Neural cell (in vitro differentiated cells): ENCODE measurements around the gene HDAC4. TPM values are rescaled to one million over a fixed set of nuclear protein-coding genes. Genes with fewer than 3 reads are reported as not detected.
"Not testable (repeated sequence)": the region's sequence is repeated elsewhere in the genome, so short reads cannot be mapped to it uniquely, and the experiment has no call there.

Experiments used
- H2AFZ ChIP-seq: fragments of 200-600, 300-800 bp; sonication (generic), shearing (Covaris generic); 2 replicates; pipeline ENCODE4 v1.6.0; 2014; ENCODE audit warnings: low read depth, mild to moderate bottlenecking, antibody characterized with exemption, low read length, moderate library complexity
- H3F3A ChIP-seq: fragments of 200-600 bp; shearing (Covaris generic); 2 replicates; pipeline ENCODE4 v1.6.1; 2016; ENCODE audit warnings: mild to moderate bottlenecking, moderate library complexity, mixed read lengths, antibody characterized with exemption, low read length; ENCODE audit not compliant: insufficient read depth, poor library complexity, severe bottlenecking
- H3K27ac ChIP-seq: fragments of 200-600, 300-800 bp; sonication (generic), shearing (Covaris generic); 2 replicates; pipeline ENCODE4 v1.5.1; 2014; ENCODE audit warnings: mild to moderate bottlenecking, low read length, moderate library complexity
- H3K27me3 ChIP-seq: fragments of 300-800, 200-600 bp; sonication (generic), shearing (Covaris generic); 2 replicates; pipeline ENCODE4 v1.6.0; 2014; ENCODE audit warnings: mild to moderate bottlenecking, low read depth, low read length, moderate library complexity; ENCODE audit not compliant: insufficient read depth
- H3K36me3 ChIP-seq: fragments of 300-800, 200-600 bp; sonication (generic), shearing (Covaris generic); 2 replicates; pipeline ENCODE4 v1.5.1; 2014; ENCODE audit warnings: mild to moderate bottlenecking, antibody characterized with exemption, low read length, moderate library complexity; ENCODE audit not compliant: insufficient read depth
- H3K4me2 ChIP-seq: fragments of 300-800, 200-600 bp; sonication (generic), shearing (Covaris generic); 2 replicates; pipeline ENCODE4 v1.6.0; 2014; ENCODE audit warnings: mild to moderate bottlenecking, low read length
- H3K4me3 ChIP-seq: fragments of 300-800, 200-600 bp; sonication (generic), shearing (Covaris generic); 2 replicates; pipeline ENCODE4 v1.5.1; 2014; ENCODE audit warnings: mild to moderate bottlenecking, low read length, moderate library complexity
- H3K79me2 ChIP-seq: fragments of 200-600 bp; shearing (Covaris generic); replicated peaks from 2 replicates; pipeline ENCODE4 v1.6.0; 2014; ENCODE audit warnings: mild to moderate bottlenecking, low read length, moderate library complexity; ENCODE audit not compliant: insufficient read depth
- H3K9ac ChIP-seq: fragments of 300-800, 200-600 bp; sonication (generic), shearing (Covaris generic); 2 replicates; pipeline ENCODE4 v1.6.1; 2016; ENCODE audit warnings: mild to moderate bottlenecking, low read length, mixed read lengths
- H3K9me2 ChIP-seq: fragments of 200-600 bp; shearing (Covaris generic); 2 replicates; pipeline ENCODE4 v1.6.1; 2016; ENCODE audit warnings: mild to moderate bottlenecking, low read length, mixed read lengths; ENCODE audit not compliant: insufficient read depth
- H3K9me3 ChIP-seq: fragments of 200-600, 300-800 bp; sonication (generic), shearing (Covaris generic); 2 replicates; pipeline ENCODE4 v1.6.1; 2016; ENCODE audit warnings: mild to moderate bottlenecking, mixed run types, low read length, moderate library complexity, mixed read lengths
- H4K20me1 ChIP-seq: fragments of 200-600 bp; shearing (Covaris generic); 2 replicates; pipeline ENCODE4 v1.6.1; 2016; ENCODE audit warnings: mild to moderate bottlenecking, mixed run types; ENCODE audit not compliant: insufficient read depth
- EP300 ChIP-seq: fragments of 450-650 bp; conservative IDR thresholded peaks from 2 replicates; pipeline ENCODE4 v1.6.1; 2014; ENCODE audit warnings: antibody characterized with exemption, mild to moderate bottlenecking, moderate library complexity; ENCODE audit not compliant: poor library complexity, severe bottlenecking
- EZH2 ChIP-seq: fragments of 200-600, 300-800 bp; shearing (Covaris generic), sonication (generic); IDR thresholded peaks from 2 replicates; pipeline ENCODE4 v1.6.1; 2014; ENCODE audit warnings: antibody characterized with exemption, low read length, borderline replicate concordance, mild to moderate bottlenecking; ENCODE audit not compliant: insufficient read depth, poor library complexity, severe bottlenecking
- MXI1 ChIP-seq: fragments of 450-650 bp; conservative IDR thresholded peaks from 2 replicates; pipeline ENCODE4 v1.6.1; 2014; ENCODE audit warnings: antibody characterized with exemption, mild to moderate bottlenecking; ENCODE audit not compliant: poor library complexity, severe bottlenecking
- POLR2AphosphoS5 ChIP-seq: IDR thresholded peaks from 2 replicates; pipeline ENCODE4 v1.6.1; 2012
- RAD21 ChIP-seq: fragments of 450-650 bp; conservative IDR thresholded peaks from 2 replicates; pipeline ENCODE4 v1.6.1; 2014; ENCODE audit warnings: antibody characterized with exemption, mild to moderate bottlenecking, moderate library complexity
- SMC3 ChIP-seq: fragments of 450-650 bp; conservative IDR thresholded peaks from 2 replicates; pipeline ENCODE4 v1.6.1; 2014; ENCODE audit warnings: antibody characterized with exemption, mild to moderate bottlenecking, moderate library complexity; ENCODE audit not compliant: poor library complexity
- TAF1 ChIP-seq: IDR thresholded peaks from 2 replicates; pipeline ENCODE4 v1.6.1; 2012; ENCODE audit warnings: low read depth
- polyA plus RNA-seq: library from polyadenylated mRNA; depleted of rRNA; stranded (reverse); fragments of >200 nt; gene quantifications from 2 replicates; pipeline ENCODE4 v1.2.3, GENCODE V29; 2014
- TF ChIP-seq, protein P1 (sequence below): fragments of 450-650 bp; IDR thresholded peaks from 2 replicates; pipeline ENCODE4 v1.5.1; 2014; ENCODE audit warnings: antibody characterized with exemption, mild to moderate bottlenecking, moderate library complexity; ENCODE audit not compliant: poor library complexity, severe bottlenecking
- TF ChIP-seq, protein P2 (sequence below): IDR thresholded peaks from 2 replicates; pipeline ENCODE4 v1.6.1; 2012; ENCODE audit warnings: borderline replicate concordance

HDAC4 gene
- polyA plus RNA-seq, 1 donor from 2014 or later: 3.4 TPM

DNA sequence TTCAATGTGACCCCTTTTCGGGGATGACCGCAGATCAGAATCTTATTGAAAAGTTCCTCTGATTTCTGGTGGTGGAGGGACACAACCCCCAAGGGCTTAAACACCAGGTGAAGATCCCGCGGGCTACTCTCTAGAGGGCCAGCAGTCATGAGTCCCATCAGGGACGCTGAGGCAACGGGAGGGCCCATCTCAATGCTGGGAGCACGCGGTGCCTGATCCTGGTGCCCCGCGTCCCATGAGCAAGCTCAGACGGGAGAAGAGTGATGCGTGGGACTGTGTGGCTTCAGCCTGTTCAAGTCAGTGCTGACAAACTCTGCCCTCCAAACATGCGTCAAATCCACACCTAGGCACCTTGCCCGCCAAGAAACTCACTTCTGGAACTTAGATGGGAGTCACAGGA, 328.0 kb downstream of the HDAC4 start:
- no peak for TF ChIP-seq RAD21
- no peak for TF ChIP-seq MXI1
- no peak for TF ChIP-seq TAF1
- TF ChIP-seq SMC3: no peak
- TF ChIP-seq POLR2AphosphoS5: no peak
- no peak for TF ChIP-seq EP300
- TF ChIP-seq, protein P1, sequence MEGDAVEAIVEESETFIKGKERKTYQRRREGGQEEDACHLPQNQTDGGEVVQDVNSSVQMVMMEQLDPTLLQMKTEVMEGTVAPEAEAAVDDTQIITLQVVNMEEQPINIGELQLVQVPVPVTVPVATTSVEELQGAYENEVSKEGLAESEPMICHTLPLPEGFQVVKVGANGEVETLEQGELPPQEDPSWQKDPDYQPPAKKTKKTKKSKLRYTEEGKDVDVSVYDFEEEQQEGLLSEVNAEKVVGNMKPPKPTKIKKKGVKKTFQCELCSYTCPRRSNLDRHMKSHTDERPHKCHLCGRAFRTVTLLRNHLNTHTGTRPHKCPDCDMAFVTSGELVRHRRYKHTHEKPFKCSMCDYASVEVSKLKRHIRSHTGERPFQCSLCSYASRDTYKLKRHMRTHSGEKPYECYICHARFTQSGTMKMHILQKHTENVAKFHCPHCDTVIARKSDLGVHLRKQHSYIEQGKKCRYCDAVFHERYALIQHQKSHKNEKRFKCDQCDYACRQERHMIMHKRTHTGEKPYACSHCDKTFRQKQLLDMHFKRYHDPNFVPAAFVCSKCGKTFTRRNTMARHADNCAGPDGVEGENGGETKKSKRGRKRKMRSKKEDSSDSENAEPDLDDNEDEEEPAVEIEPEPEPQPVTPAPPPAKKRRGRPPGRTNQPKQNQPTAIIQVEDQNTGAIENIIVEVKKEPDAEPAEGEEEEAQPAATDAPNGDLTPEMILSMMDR: no peak
- TF ChIP-seq EZH2: no peak
- TF ChIP-seq, protein P2, sequence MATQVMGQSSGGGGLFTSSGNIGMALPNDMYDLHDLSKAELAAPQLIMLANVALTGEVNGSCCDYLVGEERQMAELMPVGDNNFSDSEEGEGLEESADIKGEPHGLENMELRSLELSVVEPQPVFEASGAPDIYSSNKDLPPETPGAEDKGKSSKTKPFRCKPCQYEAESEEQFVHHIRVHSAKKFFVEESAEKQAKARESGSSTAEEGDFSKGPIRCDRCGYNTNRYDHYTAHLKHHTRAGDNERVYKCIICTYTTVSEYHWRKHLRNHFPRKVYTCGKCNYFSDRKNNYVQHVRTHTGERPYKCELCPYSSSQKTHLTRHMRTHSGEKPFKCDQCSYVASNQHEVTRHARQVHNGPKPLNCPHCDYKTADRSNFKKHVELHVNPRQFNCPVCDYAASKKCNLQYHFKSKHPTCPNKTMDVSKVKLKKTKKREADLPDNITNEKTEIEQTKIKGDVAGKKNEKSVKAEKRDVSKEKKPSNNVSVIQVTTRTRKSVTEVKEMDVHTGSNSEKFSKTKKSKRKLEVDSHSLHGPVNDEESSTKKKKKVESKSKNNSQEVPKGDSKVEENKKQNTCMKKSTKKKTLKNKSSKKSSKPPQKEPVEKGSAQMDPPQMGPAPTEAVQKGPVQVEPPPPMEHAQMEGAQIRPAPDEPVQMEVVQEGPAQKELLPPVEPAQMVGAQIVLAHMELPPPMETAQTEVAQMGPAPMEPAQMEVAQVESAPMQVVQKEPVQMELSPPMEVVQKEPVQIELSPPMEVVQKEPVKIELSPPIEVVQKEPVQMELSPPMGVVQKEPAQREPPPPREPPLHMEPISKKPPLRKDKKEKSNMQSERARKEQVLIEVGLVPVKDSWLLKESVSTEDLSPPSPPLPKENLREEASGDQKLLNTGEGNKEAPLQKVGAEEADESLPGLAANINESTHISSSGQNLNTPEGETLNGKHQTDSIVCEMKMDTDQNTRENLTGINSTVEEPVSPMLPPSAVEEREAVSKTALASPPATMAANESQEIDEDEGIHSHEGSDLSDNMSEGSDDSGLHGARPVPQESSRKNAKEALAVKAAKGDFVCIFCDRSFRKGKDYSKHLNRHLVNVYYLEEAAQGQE: no peak
- H3K9ac ChIP-seq: no peak overlapping the region
- no peaks in the 10 kb centered on the region for H3K9me2 ChIP-seq
- H3K9me3 ChIP-seq: no peaks in the 10 kb centered on the region
- H3K36me3 ChIP-seq: no peaks in the 10 kb centered on the region
- no peaks in the 10 kb centered on the region for H3F3A ChIP-seq
- H3K27ac ChIP-seq: no peak overlapping the region
- no peak overlapping the region for H2AFZ ChIP-seq
- H3K4me2 ChIP-seq: no peak overlapping the region
- no peak overlapping the region for H3K4me3 ChIP-seq
- H3K79me2 ChIP-seq: no peaks in the 10 kb centered on the region
- H3K27me3 ChIP-seq: no peaks in the 10 kb centered on the region
- H4K20me1 ChIP-seq: no peaks in the 10 kb centered on the region

DNA sequence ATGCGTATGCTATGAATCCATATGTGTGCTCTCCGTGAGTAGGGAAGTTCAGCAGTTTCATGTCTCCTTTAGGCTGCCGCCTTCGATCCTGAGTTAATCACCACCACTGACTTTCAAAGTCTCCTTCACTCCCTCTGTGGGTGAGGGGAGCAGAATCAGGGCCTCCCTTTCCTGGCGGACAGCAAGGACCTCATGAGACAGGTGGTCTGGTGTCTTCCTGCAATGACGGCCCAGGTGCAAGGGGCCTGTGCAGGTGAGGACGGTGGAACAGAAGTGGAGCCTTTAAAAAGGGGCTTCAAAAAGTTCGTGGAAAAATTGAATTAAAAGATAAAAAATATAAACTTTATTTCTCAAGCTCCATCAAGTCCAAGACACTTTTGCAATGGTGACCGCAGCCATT, 330.4 kb downstream of the HDAC4 start:
- Histone ChIP-seq H3K4me3 (no peak overlapping the region), H3K27ac (no peak overlapping the region), H3K9me3 (no peaks in the 10 kb centered on the region), H3K4me2 (no peak overlapping the region), H3F3A (no peaks in the 10 kb centered on the region), H3K79me2 (no peaks in the 10 kb centered on the region), H3K9me2 (no peaks in the 10 kb centered on the region), H2AFZ (no peak overlapping the region), H3K9ac (no peak overlapping the region), H3K36me3 (no peaks in the 10 kb centered on the region), H3K27me3 (no peaks in the 10 kb centered on the region), H4K20me1 (no peaks in the 10 kb centered on the region)
- TF ChIP-seq, protein P2: no peak
- TF ChIP-seq EZH2: no peak
- no peak for TF ChIP-seq RAD21
- TF ChIP-seq EP300: no peak
- TF ChIP-seq SMC3: no peak
- TF ChIP-seq, protein P1: no peak
- no peak for TF ChIP-seq TAF1
- no peak for TF ChIP-seq MXI1
- no peak for TF ChIP-seq POLR2AphosphoS5

DNA sequence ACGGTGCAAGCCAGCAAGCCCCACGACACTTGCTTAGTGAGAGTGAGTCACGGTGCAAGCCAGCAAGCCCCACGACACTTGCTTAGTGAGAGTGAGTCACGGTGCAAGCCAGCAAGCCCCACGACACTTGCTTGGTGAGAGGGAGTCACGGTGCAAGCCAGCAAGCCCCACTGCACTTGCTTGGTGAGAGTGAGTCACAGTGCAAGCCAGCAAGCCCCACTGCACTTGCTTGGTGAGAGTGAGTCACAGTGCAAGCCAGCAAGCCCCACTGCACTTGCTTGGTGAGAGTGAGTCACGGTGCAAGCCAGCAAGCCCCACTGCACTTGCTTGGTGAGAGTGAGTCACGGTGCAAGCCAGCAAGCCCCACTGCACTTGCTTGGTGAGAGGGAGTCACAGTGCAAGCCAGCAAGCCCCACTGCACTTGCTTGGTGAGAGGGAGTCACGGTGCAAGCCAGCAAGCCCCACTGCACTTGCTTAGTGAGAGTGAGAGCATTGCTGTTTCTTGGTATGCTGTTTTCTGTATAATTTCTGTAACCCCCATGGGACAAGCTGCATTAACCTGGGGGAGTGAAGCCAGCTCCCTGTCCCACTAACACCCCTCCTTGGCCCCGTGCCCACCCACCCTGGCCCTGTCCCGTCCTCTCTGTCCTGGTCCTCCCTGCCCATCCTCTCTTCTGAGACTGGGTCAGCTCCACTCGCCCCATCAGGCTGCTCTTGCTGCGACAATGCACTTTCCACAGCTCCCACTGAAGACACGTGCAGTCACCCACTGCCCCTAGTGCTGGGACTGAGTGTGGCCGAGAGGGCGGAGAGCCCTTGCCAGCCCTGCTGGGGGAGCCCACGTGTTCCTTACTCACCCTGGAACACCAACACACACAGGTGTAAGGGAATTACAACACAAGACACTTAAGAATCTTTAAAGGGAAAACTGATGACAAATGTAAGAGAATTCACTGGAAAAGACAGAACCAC, 331.2 kb downstream of the HDAC4 start:
- not testable (repeated sequence) for H4K20me1 ChIP-seq, H3K27me3 ChIP-seq, H3F3A ChIP-seq, H3K4me3 ChIP-seq, H3K27ac ChIP-seq, H2AFZ ChIP-seq, H3K79me2 ChIP-seq, H3K4me2 ChIP-seq, H3K9me2 ChIP-seq, H3K9ac ChIP-seq, H3K9me3 ChIP-seq, H3K36me3 ChIP-seq
